ENCODE results near the gene ADRM1. TPM values are rescaled to one million over a fixed set of nuclear protein-coding genes. Genes with fewer than 3 reads are reported as not detected.

ADRM1 gene
- total RNA-seq, 4 donors from 2014 or later, result 89.9 to 140 (median 117) TPM

DNA sequence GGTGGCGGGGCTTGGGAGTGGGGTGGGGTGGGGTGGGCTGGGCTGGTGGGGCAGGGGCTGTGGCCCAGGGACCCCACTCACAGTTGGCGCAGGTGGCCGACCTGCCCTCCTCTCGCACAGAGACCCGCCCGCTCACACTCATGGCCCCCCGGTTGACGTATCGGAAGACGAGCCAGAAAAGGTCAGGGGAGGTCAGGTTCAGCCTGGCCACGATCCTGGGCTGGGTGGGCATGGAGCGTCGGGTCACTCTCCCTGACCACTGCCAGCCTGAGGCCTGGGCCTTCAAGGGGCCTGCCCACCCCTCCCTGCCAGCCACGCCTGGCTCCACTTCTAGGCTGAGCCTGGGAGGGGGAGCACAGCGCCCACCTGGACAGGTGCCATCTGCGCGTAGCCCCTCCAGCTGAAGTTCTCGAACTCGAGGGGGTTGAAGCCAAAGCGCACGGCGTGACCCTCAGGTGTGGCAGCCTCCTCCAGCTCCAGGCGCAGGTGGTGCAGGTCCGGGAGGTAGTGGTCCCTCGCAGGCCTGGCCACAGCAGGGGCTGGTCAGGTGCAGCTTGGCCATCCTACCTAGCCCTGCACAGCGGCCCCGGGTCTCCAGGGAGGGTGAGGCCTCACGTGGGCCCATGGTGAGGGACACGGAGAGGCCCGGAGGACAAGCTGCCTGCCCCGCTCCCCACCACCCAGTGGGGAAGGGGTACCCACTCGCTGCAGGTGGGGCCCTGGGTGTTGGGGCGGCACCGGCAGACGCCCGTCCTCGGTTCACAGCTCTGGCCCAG is 31.2 kb downstream of the ADRM1 start:
- H3K27ac ChIP-seq, result no peak overlapping the region

DNA sequence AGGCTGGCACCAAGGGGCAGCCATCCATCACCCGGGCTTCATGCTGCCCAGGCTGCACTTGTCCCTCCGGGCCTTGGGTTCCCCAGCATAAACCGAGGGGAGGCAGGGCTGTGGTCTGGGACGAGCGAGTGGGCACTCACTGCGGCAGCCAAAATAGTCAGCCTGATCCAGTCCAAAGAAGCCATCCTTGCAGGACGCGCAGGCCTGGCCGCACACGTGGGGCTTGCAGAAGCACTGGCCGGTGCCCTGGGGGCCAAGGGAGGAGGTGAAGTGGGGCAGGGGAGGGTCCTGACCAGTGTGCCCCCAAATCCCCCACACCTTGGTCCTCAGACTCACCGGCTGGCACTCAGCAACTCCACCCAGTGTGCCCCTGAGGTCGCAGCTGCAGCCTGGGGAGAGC is 32.1 kb downstream of the ADRM1 start:
- H3K4me1 ChIP-seq, result no peaks in the 10 kb centered on the region
- H3K36me3 ChIP-seq, result peaks cover 64 to 76% of the 10 kb centered on the region in 2 donors
- intact Hi-C loops (cut with DNase I), result no loop called here
- no peaks in the 10 kb centered on the region for H3K9me3 ChIP-seq
- WGBS, 2 donors, result 88% methylated on average over 3 of the region's 13 CpGs; no CpG with 5 or more reads in 1 of the 2 donors
- no peak overlapping the region for H3K4me3 ChIP-seq (replicated peaks in 1 of 3)
- DNase-seq, result no peak
- TF ChIP-seq, protein P1, sequence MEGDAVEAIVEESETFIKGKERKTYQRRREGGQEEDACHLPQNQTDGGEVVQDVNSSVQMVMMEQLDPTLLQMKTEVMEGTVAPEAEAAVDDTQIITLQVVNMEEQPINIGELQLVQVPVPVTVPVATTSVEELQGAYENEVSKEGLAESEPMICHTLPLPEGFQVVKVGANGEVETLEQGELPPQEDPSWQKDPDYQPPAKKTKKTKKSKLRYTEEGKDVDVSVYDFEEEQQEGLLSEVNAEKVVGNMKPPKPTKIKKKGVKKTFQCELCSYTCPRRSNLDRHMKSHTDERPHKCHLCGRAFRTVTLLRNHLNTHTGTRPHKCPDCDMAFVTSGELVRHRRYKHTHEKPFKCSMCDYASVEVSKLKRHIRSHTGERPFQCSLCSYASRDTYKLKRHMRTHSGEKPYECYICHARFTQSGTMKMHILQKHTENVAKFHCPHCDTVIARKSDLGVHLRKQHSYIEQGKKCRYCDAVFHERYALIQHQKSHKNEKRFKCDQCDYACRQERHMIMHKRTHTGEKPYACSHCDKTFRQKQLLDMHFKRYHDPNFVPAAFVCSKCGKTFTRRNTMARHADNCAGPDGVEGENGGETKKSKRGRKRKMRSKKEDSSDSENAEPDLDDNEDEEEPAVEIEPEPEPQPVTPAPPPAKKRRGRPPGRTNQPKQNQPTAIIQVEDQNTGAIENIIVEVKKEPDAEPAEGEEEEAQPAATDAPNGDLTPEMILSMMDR (IDR thresholded peaks at IDR 0.05), result no peak
- H3K27me3 ChIP-seq, result no peaks in the 10 kb centered on the region
- no peak overlapping the region for H3K27ac ChIP-seq

More for the DNA sequence above, 31.2 kb downstream of the ADRM1 start:
- no peaks in the 10 kb centered on the region for H3K4me1 ChIP-seq
- no peak overlapping the region for H3K4me3 ChIP-seq (replicated peaks in 1 of 3)
- H3K27me3 ChIP-seq, result no peaks in the 10 kb centered on the region
- no peaks in the 10 kb centered on the region for H3K9me3 ChIP-seq
- TF ChIP-seq POLR2A (IDR thresholded peaks at IDR 0.05), result no peak
- TF ChIP-seq, protein P1 (IDR thresholded peaks at IDR 0.05), result no peak
- peaks cover 69 to 80% of the 10 kb centered on the region in 2 donors for H3K36me3 ChIP-seq
- no peak for DNase-seq
- 90% methylated on average over 25 of the region's 37 CpGs; no CpG with 5 or more reads in 1 of the 2 donors for WGBS, 2 donors
- intact Hi-C loops (cut with DNase I), result no loop called here

DNA sequence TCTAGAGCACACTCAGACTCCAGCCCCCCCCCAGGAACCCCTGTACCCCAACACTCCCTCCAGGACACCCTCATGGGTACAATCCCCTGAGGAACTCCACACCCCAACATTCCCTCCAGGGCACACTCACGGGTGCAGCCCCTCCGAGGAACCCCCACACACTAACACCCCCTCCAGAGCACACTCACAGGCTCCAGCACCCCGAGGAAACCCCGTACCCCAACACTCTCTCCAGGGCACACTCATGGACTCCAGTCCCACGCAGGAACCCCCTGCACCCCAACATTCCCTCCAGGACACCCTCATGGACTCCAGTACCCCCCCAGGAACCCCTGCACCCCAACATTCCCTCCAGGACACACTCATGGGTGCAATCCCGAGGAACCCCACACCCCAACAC is 32.7 kb downstream of the ADRM1 start:
- no peak for TF ChIP-seq POLR2A (IDR thresholded peaks at IDR 0.05)
- TF ChIP-seq, protein P1 (IDR thresholded peaks at IDR 0.05), result no peak
- intact Hi-C loops (cut with DNase I), result no loop called here
- WGBS, 2 donors, result 94 to 97% methylated on average over 6 of the region's 6 CpGs

DNA sequence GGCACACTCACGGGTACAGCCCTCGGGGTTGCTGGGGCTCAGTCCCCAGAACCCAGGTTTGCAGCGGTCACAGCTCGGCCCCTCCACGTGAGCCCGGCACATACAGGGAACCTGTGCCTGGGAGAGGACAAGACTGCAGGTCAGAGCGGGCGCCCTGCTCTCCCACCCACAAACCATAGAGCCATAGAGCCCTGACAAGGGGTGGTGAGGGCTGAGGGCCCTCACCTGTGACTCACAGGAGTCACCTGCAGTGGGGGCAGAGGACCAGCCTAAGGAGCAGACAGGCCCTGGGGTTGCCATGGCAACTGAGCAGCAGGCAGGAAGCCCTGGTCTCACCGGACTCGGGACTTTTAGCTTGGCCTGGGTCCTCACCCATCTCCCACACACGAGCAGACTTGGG is 33.5 kb downstream of the ADRM1 start:
- intact Hi-C loops (cut with DNase I), result no loop called here
- no peaks in the 10 kb centered on the region for H3K4me1 ChIP-seq
- no peak overlapping the region for H3K27ac ChIP-seq
- H3K4me3 ChIP-seq (replicated peaks in 1 of 3), result no peak overlapping the region
- H3K9me3 ChIP-seq, result no peaks in the 10 kb centered on the region
- TF ChIP-seq POLR2A (IDR thresholded peaks at IDR 0.05), result no peak
- TF ChIP-seq, protein P1 (IDR thresholded peaks at IDR 0.05), result no peak
- H3K27me3 ChIP-seq, result no peaks in the 10 kb centered on the region
- peaks cover 60 to 67% of the 10 kb centered on the region in 2 donors for H3K36me3 ChIP-seq
- DNase-seq, result no peak
- WGBS, 2 donors, result 75 to 95% methylated on average over 3 to 8 of the region's 11 CpGs

More for the DNA sequence above, 32.7 kb downstream of the ADRM1 start:
- no peaks in the 10 kb centered on the region for H3K27me3 ChIP-seq
- DNase-seq, result no peak
- H3K4me1 ChIP-seq, result no peaks in the 10 kb centered on the region
- H3K4me3 ChIP-seq (replicated peaks in 1 of 3), result no peak overlapping the region
- no peak overlapping the region for H3K27ac ChIP-seq
- no peaks in the 10 kb centered on the region for H3K9me3 ChIP-seq
- peaks cover 64 to 71% of the 10 kb centered on the region in 2 donors for H3K36me3 ChIP-seq

DNA sequence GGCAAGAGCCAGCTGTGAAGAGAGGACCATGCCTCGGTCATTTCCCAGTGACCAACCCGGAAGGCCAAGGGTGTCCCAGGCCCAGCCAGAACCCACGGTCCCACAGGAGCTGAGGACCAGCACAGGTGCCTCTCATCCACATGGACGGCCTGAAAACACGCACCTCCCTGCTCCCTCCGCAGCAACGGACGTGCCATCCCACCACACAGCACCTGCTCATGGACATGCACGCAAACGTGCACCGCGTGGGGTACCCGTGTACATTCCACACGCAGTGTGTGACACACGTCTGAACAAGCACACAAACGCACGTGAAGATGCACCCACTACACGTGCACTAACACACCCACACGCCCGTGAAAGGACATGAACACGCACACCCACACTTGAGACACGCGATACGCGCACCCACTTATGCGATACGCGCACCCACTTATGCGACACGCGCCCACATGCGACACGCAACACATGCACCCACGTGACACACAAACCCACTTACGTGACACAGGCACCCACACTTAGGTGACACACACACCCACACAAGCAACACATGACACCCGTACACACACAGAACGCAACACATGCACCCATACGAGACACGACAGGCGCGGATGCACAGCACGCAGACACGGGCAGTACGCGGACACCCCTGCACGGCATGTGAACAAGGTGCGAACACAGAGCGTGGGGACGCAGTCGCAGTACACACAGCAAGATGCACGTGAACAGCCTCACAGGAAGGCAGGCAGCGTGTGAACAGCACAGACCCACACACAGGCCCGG is 34.2 kb downstream of the ADRM1 start:
- no peak overlapping the region for H3K4me3 ChIP-seq (replicated peaks in 1 of 3)
- no peaks in the 10 kb centered on the region for H3K9me3 ChIP-seq
- TF ChIP-seq POLR2A (IDR thresholded peaks at IDR 0.05), result no peak
- TF ChIP-seq, protein P1 (IDR thresholded peaks at IDR 0.05), result no peak
- WGBS, 2 donors, result 94 to 96% methylated on average over 53 of the region's 53 CpGs
- no peak for DNase-seq
- no peaks in the 10 kb centered on the region for H3K27me3 ChIP-seq
- H3K4me1 ChIP-seq, result no peaks in the 10 kb centered on the region
- H3K36me3 ChIP-seq, result peaks cover 55 to 60% of the 10 kb centered on the region in 2 donors
- intact Hi-C loops (cut with DNase I), result no loop called here
- no peak overlapping the region for H3K27ac ChIP-seq
